ENCODE measurements around the gene DSCAML1. TPM values are rescaled to one million over a fixed set of nuclear protein-coding genes. Genes with fewer than 3 reads are reported as not detected.

DSCAML1 gene
- total RNA-seq, 1 experiment from 2014 or later = not detected

DNA sequence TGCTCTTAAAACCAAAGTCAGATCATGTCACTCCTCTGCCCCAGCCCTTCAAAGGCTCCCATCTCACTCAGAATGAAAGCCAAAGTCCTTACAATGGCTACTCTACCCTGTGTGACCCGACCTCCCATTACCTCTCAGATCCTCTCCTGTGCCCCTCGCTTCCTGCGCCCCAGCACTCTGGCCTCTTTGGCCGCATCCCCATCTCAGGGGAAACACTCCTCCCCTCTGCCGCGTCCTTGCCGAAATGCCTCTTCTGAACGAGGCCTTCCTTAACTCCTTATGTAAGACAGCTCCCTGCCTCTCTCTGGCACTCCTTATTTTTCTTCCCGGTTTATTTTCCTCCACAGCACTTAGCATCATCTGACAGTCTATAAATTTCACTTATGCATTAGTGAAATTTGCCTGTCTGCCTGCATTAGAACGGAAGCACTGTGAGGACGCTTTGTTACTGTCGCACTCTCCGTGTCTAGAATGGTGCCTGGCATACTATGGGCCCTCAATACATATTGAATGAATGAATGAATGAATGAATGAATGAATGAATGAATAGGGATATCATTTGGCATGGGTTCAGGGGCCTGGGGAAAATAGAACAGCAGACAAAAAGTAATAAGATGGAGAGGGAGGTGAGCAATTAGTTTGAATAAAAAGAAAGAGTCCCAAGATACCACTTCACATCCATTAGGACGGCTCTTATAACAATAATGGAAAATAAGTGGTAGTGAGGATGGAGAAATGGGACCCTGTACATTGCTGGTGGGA, 331.6 kb downstream of the DSCAML1 start:
- POLR2A ChIA-PET (ENCODE audit: unreplicated experiment) = no interaction called here
- CTCF ChIA-PET = no interaction called here
- intact Hi-C loops (cut with micrococcal nuclease) = no loop called here
- TF ChIP-seq EZH2 (IDR thresholded peaks at IDR 0.05; ENCODE audit: low read length, unreplicated experiment) (no peak), EZH2phosphoT487 (IDR thresholded peaks at IDR 0.05; ENCODE audit: borderline replicate concordance, low read length) (no peak), CTCF (conservative IDR thresholded peaks at IDR 0.05; ENCODE audit: low read depth, low read length) (no peak)
- H3K4me3 ChIP-seq (ENCODE audit: low read length) = no peak overlapping the region
- H3K9me2 ChIP-seq (replicated peaks; ENCODE audit: low read length) = no peaks in the 10 kb centered on the region
- no peak overlapping the region for H3K9ac ChIP-seq (ENCODE audit: low read length)
- DNase-seq (no peak), ATAC-seq (no peak)
- H3K4me2 ChIP-seq (ENCODE audit: low read length) = no peak overlapping the region
- H3K79me2 ChIP-seq (ENCODE audit: low read length) = no peaks in the 10 kb centered on the region
- no peak overlapping the region for H3K27ac ChIP-seq (ENCODE audit: low read length)
- no peaks in the 10 kb centered on the region for H4K20me1 ChIP-seq (ENCODE audit: low read length)
- BruUV-seq (replicated peaks) = no TSS peak
- H2AFZ ChIP-seq (ENCODE audit: low read length) = no peak overlapping the region
- no peaks in the 10 kb centered on the region for H3F3A ChIP-seq (ENCODE audit: low read length, unreplicated experiment)
- peaks cover 100% of the 10 kb centered on the region for H3K27me3 ChIP-seq (ENCODE audit: low read length)
- no peaks in the 10 kb centered on the region for H3K36me3 ChIP-seq (ENCODE audit: low read depth, low read length)
- no peaks in the 10 kb centered on the region for H3K4me1 ChIP-seq (ENCODE audit: insufficient read depth, low read length)
- H3K9me3 ChIP-seq (ENCODE audit: low read length) = no peaks in the 10 kb centered on the region

DNA sequence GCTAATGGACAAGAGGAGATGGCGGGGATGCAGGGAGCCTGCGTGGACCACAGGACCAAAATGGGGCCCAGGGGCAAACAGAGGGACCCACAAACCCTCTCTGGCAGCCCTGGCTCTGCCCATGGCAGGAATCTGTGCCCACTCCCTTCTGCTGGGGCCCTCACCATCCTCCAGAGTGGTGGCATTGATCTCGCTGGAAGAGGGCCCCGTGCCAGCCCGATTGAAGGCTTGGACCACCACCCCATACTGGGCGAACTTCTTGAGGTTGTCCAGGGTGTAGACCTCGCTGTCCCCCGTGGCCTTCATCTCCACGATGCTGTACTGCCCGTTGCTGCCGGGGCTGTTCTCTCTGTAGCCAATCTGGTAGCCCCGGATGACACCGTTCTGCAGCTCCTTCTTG, 332.2 kb downstream of the DSCAML1 start:
- H3K27ac ChIP-seq (ENCODE audit: low read length) = no peak overlapping the region
- peaks cover 100% of the 10 kb centered on the region for H3K27me3 ChIP-seq (ENCODE audit: low read length)
- H3F3A ChIP-seq (ENCODE audit: low read length, unreplicated experiment) = no peaks in the 10 kb centered on the region
- H3K4me1 ChIP-seq (ENCODE audit: insufficient read depth, low read length) = no peaks in the 10 kb centered on the region
- ATAC-seq (no peak), DNase-seq (no peak)
- no peak overlapping the region for H2AFZ ChIP-seq (ENCODE audit: low read length)
- TF ChIP-seq EZH2 (IDR thresholded peaks at IDR 0.05; ENCODE audit: low read length, unreplicated experiment) (no peak), EZH2phosphoT487 (IDR thresholded peaks at IDR 0.05; ENCODE audit: borderline replicate concordance, low read length) (no peak)
- no TSS peak for BruUV-seq (replicated peaks)
- H3K9me3 ChIP-seq (ENCODE audit: low read length) = no peaks in the 10 kb centered on the region
- no peak overlapping the region for H3K9ac ChIP-seq (ENCODE audit: low read length)
- H4K20me1 ChIP-seq (ENCODE audit: low read length) = no peaks in the 10 kb centered on the region
- H3K4me2 ChIP-seq (ENCODE audit: low read length) = no peak overlapping the region
- no peaks in the 10 kb centered on the region for H3K9me2 ChIP-seq (replicated peaks; ENCODE audit: low read length)
- ChIA-PET POLR2A (ENCODE audit: unreplicated experiment) (no interaction called here), CTCF (no interaction called here)
- H3K36me3 ChIP-seq (ENCODE audit: low read depth, low read length) = no peaks in the 10 kb centered on the region
- H3K4me3 ChIP-seq (ENCODE audit: low read length) = no peak overlapping the region
- intact Hi-C loops (cut with micrococcal nuclease) = no loop called here
- no peaks in the 10 kb centered on the region for H3K79me2 ChIP-seq (ENCODE audit: low read length)

DNA sequence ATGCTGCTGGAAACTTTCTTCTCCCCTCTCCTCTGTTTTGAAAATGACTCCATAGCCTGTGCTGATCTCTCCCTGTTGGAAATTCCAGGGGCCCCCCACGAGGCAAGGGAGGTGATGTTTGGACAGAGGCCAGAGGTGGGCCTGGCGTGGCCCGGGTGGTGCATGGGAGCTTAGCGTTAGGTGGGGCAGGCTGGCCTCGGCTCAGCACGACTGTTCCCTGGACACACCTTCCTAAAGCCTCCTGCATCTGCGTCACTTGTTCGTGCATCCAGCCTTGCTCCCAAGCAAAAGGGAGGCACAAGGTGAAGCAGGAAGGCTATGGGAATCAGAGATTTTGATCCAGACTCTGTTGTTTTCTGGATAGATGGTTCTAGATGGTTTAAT, 334.2 kb downstream of the DSCAML1 start:
- no peaks in the 10 kb centered on the region for H3K36me3 ChIP-seq (ENCODE audit: low read depth, low read length)
- ATAC-seq (no peak), DNase-seq (no peak)
- H3K9ac ChIP-seq (ENCODE audit: low read length) = no peak overlapping the region
- H3K79me2 ChIP-seq (ENCODE audit: low read length) = no peaks in the 10 kb centered on the region
- TF ChIP-seq EZH2phosphoT487 (IDR thresholded peaks at IDR 0.05; ENCODE audit: borderline replicate concordance, low read length) (no peak), EZH2 (IDR thresholded peaks at IDR 0.05; ENCODE audit: low read length, unreplicated experiment) (no peak), CTCF (conservative IDR thresholded peaks at IDR 0.05; ENCODE audit: low read depth, low read length) (no peak)
- ChIA-PET POLR2A (ENCODE audit: unreplicated experiment) (no interaction called here), CTCF (no interaction called here)
- H2AFZ ChIP-seq (ENCODE audit: low read length) = no peak overlapping the region
- H3K9me2 ChIP-seq (replicated peaks; ENCODE audit: low read length) = no peaks in the 10 kb centered on the region
- H3F3A ChIP-seq (ENCODE audit: low read length, unreplicated experiment) = no peaks in the 10 kb centered on the region
- peaks cover 100% of the 10 kb centered on the region for H3K27me3 ChIP-seq (ENCODE audit: low read length)
- H4K20me1 ChIP-seq (ENCODE audit: low read length) = no peaks in the 10 kb centered on the region
- BruUV-seq (replicated peaks) = no TSS peak
- no peak overlapping the region for H3K4me3 ChIP-seq (ENCODE audit: low read length)
- H3K9me3 ChIP-seq (ENCODE audit: low read length) = no peaks in the 10 kb centered on the region
- intact Hi-C loops (cut with micrococcal nuclease) = no loop called here
- H3K4me2 ChIP-seq (ENCODE audit: low read length) = no peak overlapping the region
- H3K4me1 ChIP-seq (ENCODE audit: insufficient read depth, low read length) = no peaks in the 10 kb centered on the region
- no peak overlapping the region for H3K27ac ChIP-seq (ENCODE audit: low read length)
